Measurements from ENCODE around the gene PSMB3. TPM values are rescaled to one million over a fixed set of nuclear protein-coding genes. Genes with fewer than 3 reads are reported as not detected.

Gene PSMB3
- total and polyA plus RNA-seq, 9 of the 15 experiments (the other 6 are each of a cell fraction or from before 2014, with no cell fraction given), result 460 to 2,775 (median 574) TPM

- TF ChIP-seq, protein P1, sequence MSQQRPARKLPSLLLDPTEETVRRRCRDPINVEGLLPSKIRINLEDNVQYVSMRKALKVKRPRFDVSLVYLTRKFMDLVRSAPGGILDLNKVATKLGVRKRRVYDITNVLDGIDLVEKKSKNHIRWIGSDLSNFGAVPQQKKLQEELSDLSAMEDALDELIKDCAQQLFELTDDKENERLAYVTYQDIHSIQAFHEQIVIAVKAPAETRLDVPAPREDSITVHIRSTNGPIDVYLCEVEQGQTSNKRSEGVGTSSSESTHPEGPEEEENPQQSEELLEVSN (IDR thresholded peaks at IDR 0.05; ENCODE audit: borderline replicate concordance in 1 of 2, extremely low read depth in 1 of 2, insufficient read depth in 1 of 2, insufficient read length in 1 of 2, low read depth in 1 of 2, low read length in 1 of 2, poor library complexity in 1 of 2, severe bottlenecking in 1 of 2), result peak; percentile 94 to 99
- TF ChIP-seq BRF1 (IDR thresholded peaks at IDR 0.05; ENCODE audit: borderline replicate concordance, extremely low read depth, insufficient read length) (no peak), POLR2G (IDR thresholded peaks at IDR 0.05; ENCODE audit: low read depth, low read length) (peak; percentile 55), HDAC6 (IDR thresholded peaks at IDR 0.05; ENCODE audit: low read depth, low read length) (no peak), GATAD2B (IDR thresholded peaks at IDR 0.05; ENCODE audit: borderline replicate concordance) (no peak), ZEB2 (IDR thresholded peaks at IDR 0.05) (no peak), BCL6 (CRISPR knock-in tag; IDR thresholded peaks at IDR 0.05) (no peak), ZNF436 (CRISPR knock-in tag; IDR thresholded peaks at IDR 0.05) (no peak), KAT2B (IDR thresholded peaks at IDR 0.05; ENCODE audit: low read depth, low read length) (no peak)
- TF ChIP-seq, protein P2, sequence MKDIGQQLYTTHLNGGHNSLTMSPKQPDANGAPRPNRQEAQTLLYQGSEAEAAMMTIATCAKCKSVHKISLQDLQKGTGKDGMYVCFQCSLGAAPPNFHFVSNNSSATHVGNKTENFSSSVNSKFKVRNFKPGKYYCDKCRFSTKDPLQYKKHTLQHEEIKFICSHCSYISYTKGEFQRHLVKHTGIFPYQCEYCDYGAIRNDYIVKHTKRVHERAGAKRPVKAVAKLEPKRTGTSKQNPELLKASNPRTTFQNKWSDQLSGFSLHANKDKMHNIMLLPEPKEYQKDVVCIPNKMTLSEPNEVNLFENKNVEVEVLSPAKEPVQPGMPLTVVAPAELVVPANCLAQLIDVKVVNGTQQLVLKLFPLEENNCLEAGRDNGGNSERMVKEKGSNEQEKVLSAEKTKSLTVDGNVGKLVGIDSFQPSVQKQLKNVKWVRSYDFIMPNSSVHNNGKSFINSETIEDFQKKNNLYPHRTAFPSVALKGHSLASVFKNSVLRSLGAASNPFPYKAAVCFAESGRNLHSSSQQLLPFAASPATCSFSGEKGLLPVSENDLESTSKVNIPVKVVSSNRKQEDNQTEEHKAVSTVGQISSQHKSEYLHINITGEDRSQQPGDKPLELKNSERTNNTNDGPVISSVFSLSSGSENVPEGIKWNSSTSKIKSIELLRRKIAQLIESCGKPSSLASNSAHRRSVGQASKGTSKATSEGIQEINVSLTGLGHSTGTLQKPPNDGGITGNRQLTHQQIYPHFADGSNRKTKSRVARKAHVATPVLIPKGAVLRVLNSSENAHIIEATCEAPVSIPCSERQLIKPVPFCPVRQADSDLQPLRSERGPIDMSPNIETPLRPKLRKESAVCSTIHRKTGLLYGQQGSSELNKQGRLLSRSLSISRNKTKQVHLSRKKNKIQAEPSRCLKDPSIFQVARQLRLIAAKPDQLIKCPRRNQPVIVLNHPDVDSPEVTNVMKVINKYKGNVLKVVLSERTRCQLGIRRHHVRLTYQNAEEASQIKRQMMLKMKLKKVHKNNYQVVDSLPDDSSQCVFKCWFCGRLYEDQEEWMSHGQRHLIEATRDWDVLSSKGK (CRISPR knock-in tag; IDR thresholded peaks at IDR 0.05), result no peak
- TF ChIP-seq, protein P3, sequence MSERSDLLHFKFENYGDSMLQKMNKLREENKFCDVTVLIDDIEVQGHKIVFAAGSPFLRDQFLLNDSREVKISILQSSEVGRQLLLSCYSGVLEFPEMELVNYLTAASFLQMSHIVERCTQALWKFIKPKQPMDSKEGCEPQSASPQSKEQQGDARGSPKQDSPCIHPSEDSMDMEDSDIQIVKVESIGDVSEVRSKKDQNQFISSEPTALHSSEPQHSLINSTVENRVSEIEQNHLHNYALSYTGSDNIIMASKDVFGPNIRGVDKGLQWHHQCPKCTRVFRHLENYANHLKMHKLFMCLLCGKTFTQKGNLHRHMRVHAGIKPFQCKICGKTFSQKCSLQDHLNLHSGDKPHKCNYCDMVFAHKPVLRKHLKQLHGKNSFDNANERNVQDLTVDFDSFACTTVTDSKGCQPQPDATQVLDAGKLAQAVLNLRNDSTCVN (CRISPR knock-in tag; IDR thresholded peaks at IDR 0.05), result no peak; the same call in 1 of the 2 replicates
These were observed 24.2 kb upstream of the PSMB3 start (continued) for GRCh38 chr17:38728290-38728831.

Measured in K562 (cell line).